ENCODE measurements around the gene LRP1B.
"Not testable (repeated sequence)": the region's sequence is repeated elsewhere in the genome, so short reads cannot be mapped to it uniquely, and the experiment has no call there.

The LRP1B gene

DNA sequence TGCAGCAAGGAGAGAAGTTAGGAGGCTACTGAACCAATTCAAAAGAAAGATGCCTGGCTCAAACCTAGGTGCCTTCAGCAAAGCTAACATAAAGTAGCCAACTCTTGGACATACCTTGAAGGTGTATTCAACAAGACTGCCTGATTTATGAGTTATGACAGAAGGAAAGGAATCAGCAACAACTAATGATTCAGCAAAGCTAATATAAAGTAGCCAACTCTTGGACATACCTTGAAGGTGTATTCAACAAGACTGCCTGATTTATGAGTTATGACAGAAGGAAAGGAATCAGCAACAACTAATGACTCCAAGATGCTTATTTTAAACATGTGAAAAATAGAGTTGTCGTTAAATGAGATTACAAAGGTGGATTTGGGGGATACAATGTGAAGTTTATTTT lies 1786.5 kb downstream of the LRP1B start:
- DNase-seq (ENCODE audit: low read depth) = not testable (repeated sequence)

DNA sequence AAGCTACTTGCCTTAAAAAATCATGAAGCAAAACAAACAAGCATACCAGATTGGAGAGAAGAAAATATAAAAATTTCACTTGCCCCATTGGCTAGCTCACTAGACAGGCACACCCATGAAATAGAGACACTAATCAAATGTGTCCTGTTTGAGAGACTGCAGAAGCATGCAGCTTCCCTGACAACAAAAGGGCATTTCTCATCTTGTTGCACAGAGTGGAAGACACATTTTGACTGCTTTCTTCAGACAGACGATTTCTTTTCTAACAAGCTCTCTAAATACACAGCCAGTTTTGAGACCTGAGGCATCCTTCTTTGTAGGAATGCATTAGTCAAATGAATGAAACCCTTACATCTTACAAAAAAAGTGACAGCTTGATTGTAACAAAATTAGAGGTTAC lies 1792.0 kb downstream of the LRP1B start:
- no peak for DNase-seq (ENCODE audit: low read depth)

DNA sequence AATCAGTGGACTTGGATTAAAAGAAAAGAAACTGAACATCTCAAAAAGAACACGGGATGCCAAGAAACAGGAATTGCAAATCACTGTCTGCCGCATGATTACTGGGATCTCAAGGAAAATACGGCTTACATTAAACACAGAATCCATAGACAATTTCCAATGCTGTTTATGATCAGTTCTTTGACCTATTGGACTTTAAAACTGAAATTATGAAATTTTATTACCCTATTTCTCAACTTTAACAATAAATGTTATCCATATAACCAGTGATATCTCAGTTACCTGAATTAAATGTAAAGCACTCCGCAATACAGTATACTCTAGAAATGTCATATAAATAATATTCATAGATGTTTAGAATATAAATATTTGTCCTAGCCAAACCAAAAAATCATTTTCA lies 1793.8 kb downstream of the LRP1B start:
- no peak for DNase-seq (ENCODE audit: low read depth)

DNA sequence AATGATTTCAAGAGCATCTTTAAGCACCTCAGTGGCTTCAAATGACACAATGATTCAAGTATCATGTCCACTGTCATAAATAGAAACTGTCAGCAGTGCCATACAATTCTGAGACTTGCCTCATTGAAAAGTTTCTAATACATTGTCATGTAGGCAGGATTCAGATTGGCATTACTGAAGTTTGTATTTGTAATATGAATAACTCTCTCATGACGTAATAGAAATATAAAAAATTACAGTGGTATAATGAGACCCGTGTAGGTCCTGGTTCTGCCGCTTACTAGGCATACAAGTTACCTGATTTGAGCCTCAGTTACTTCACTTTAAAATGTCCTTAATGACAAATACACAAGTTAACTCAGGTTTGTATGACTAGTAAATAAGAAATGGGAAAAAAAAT lies 1814.5 kb downstream of the LRP1B start:
- no peak for DNase-seq (ENCODE audit: low read depth)

DNA sequence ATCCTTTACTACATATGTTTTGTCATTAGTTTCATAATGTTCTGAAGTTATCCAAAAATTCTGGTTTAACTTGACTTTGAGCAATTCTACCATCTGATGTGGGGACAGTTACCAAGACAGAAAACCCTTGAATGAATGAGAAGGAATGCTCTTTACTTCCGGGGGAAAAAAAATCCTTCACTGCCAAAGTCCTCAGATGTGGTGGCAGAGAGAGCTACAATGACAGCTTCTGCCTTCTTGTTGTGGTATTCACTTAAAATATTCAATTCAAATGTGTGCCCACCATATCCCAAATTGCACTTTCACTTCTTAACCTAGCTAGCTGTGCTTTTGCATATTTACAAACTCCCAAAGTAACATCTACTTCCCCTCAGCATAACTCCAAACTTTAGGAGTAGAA lies 1818.9 kb downstream of the LRP1B start:
- DNase-seq (ENCODE audit: low read depth) = no peak

DNA sequence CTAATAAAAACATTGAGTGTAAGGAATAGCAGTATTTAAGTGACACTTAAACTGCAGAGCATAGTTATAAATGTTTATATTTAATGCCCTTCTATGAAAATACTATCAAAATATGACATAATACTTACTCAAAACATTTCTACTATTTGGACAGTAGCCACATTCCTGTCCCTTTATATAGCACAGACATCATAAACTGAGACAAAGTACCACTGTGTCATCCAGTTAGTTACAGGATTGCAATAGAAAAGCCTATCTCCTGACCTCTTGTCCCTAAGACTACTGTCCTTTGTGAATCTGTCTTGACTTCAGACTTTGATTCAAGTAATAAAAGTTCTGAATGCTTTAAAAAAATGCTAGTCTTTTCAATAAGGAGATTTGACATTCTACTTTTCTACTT lies 1822.1 kb downstream of the LRP1B start:
- no peak for DNase-seq (ENCODE audit: low read depth)

DNA sequence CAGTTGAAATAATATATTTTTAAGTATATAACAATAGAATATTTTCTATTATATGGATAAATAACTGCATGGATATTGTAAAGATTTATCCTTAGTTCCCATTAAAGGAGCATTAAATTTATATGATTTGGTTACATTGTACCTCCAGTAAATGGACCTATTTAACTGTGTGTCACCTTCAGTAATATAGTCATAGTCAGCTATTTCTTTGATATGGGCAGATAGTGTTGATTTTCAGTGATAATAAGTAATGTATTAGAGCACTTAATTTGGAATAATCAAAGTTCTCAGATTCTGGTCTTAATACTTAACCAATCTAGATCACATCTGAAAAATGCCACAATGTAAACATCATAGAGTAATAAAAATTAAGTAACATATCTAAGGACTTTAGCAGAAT lies 1823.3 kb downstream of the LRP1B start:
- no peak for DNase-seq (ENCODE audit: low read depth)

DNA sequence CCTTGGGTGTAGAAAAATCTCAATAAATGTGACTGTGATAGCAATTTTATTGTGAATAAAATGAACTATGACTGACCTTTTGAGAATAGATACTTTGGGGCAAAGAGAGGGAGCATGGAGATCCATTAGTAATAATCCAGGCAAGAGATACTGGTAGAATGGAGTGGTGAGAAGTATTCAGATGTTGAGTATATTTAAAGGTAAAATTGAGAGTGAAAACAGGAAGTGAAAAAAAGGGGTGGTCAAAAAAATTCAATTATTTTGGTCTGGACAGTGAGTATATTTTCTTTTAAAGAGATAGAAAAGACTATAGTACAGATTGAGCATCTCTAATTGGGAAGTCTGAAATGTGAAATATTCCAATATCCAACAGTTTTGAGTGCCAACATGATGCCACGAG lies 1835.0 kb downstream of the LRP1B start:
- no peak for DNase-seq (ENCODE audit: low read depth)

DNA sequence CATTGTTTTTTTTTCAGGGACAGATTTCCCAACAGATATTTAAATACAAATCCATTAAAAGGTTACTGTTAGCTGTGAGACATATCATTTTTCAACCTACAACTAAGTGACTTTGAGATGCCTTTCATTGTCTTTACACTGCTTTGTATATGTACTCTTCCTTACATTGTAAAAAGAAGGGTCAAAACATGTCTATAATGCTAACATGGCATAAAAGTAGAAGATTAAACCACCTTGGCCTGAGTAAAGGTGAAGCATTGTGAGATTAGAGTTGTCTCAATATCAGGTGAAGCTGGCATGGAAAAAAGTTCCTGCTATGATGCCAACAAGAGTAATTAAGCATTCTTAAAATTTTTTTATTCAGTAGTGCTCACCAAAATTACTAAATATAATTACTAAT lies 1842.1 kb downstream of the LRP1B start:
- DNase-seq (ENCODE audit: low read depth) = no peak

DNA sequence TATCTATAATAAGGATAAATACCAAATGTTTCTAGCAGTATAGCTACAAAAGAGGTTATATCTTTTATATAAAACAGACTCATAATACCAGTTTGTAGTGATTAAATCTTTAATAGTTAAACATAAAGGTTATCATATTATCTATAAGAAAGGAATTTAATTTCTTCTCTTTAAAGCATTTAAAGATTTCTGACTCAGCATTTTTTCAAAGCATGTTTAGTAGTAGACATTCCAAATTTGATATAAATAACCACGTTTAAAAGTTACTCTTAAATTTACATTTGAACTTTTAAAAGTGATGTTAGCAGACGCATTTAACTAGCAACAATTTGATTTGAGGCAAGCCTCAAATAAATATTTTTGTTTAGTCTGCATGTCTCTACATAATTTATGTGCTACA lies 1842.6 kb downstream of the LRP1B start:
- DNase-seq (ENCODE audit: low read depth) = no peak

DNA sequence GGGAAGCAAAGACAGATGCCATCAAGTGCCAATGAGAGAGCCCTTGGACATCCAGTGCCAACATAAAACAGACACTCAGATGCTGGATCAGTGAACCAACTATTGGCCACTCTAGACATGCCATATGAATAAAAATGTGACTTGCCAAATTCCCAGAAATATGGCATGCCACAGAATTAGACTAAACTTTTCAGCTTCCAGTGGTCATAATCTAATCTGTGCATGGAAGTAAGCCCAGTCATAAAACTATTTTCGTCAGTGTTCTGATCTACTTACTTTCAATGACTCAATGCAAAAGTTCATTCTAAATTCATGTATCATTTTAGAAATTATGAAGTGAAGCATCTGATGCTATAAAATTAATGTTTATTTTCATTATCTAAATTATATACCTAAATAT lies 1844.4 kb downstream of the LRP1B start:
- DNase-seq (ENCODE audit: low read depth) = no peak

DNA sequence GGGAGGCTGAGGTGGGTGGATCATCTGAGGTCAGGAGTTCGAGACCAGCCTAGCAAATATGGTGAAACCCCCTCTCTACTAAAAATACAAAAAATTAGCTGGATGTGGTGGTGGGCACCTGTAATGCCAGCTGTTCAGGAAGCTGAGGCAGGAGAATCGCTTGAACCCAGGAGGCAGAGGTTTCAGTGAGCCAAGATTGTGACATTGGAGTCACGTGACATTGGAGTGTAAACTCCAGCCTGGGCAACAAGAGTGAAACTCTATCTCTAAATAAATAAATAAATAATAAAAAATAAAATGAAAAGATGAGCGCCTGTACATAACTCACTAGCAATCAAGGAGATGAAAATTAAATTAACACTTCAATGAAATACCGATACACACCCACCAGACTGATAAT lies 1853.5 kb downstream of the LRP1B start:
- not testable (repeated sequence) for DNase-seq (ENCODE audit: low read depth)

DNA sequence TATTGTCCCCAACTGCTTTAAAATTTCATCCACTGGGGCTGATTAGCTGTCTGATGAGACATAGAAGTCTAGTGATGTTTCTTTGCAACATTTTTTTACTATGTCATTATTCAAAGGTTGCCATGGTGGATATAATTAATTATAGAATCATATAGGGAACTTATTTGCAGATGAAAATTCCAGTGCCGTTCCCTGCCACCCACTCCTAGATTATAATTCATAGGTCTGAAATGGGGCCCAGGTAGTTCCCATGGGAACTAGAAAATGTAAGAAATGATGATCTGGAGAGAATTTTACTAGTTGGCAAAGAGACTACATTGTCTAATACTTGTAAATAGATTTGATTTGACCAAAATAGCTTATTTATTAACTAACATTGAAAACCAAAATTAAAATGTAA lies 1854.2 kb downstream of the LRP1B start:
- no peak for DNase-seq (ENCODE audit: low read depth)

DNA sequence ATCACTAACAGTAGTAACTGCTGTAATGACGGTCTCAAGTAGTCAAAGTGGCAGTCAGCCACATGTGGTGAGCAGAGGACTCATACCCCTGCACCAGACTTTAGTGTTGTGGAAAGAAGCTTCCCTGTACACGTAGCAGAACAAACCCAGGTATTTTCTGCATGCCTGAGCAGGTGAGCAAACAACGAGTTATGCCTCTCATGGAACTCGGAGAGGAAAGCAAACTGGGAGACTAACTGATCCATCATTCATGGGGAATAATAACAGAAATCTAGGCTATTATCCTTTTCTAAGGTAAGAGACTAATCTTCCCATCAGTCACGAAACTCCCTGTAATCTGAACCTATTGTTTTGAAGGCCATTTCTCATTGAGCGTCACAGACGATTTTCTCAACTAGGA lies 1855.4 kb downstream of the LRP1B start:
- no peak for DNase-seq (ENCODE audit: low read depth)

DNA sequence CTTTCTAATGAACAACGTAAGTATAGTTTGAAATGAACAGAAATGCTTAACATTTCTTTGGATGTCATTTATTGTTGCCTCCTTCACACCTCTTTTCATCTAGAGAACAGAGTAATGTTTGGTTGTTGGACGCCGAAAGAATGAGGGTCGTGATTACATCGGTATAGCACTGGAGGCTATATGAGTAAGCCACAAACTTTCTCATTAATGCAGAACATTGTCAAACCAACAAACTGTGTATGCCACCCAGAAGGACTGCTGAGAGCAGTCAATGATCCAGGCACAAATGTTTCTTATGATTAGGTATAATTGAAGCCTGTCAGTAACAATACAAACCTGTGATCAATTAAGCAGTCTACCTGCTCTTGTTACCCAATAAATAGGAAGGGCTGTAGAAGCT lies 1855.9 kb downstream of the LRP1B start:
- DNase-seq (ENCODE audit: low read depth) = no peak

DNA sequence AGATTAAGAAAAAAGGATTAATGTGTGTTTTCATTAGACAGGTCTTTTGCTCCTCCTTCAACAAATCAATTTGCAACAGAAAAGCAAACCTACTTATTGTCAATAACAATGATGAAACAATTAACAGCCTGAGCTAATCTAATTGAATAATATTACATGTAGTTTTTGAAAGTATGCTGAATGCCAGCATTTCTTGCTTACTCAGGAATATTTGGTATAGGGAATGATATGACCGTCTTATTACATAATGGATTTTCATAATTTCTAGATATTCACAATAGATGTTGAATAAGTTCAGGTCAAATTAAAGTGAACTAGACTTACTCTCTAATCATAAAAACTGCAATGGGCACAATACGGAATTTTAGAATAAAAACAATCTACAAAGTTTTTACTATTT lies 1856.9 kb downstream of the LRP1B start:
- no peak for DNase-seq (ENCODE audit: low read depth)

DNA sequence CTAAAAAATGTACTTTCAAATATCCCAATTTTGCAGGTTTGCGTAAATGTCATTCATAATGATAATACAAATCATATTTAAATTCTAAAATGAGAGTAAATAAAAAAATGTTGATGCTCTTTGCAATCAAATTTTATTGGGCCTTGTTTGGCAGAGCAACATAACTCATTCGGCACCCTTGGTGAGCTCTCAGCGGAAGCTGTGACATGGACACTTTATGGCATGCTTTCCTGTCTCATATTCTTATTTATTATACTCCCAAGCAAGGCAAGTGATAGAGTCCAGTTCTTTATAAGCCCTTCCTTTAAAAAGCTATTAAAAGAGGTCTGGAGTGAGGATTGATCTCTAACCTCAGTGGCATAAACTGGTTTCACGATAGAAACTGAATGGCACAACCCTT lies 1857.4 kb downstream of the LRP1B start:
- DNase-seq (ENCODE audit: low read depth) = no peak

DNA sequence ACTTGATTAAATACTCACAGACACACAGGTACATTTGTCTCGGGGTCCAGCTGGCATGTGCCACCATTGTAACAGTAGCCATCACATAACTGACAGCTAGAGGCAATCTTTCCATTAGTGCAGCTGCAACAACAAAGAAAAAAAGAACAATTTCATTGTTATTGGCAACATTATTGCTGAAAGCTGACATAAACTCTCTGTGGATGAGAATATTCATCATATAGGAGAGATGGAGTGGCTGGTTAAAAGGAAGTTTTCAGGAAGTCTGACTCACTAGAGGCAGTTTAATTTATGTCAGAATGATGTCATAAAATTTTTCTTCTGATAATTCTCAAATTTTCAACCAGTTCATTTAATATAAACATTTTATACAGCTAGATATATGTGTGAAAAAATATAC lies 1860.6 kb downstream of the LRP1B start:
- DNase-seq (ENCODE audit: low read depth) = no peak

DNA sequence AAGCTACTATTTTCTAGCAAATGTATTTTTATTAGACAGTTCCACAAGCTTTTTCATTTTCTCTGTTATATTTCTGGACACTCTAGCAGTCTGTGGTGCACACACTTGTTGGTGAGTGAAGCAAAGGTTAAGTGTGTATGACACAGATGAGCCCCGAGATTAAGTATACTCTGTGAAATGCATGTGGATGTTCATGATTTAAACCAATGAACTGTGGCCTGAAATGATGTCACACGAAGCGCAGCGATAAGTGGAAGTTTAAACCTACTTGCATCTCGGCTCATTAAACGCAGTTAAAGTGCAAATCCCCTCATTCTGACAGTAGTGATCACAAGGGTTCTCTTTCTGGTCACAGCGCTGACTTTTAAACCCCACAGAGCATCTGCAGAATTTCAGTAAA lies 1861.8 kb downstream of the LRP1B start:
- no peak for DNase-seq (ENCODE audit: low read depth)

DNA sequence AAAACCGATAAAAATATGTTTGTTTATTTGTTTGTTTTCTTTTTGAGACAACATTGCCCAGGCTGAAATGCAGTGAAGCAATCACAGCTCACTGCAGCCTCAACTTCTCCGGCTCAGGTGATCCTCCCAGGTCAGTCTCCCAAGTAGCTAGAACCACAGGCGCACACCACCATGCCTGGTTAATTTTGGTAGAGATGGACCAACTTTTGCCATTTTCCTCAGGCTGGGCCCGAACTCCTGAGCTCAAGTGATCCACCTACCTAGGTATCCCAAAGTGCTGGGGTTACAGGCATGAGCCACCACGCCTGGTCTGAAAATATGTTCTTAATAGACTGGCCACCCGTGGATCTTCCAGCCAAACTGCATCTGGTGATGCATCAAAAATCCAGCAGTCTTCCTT lies 1867.9 kb downstream of the LRP1B start:
- no peak for DNase-seq (ENCODE audit: low read depth)

DNA sequence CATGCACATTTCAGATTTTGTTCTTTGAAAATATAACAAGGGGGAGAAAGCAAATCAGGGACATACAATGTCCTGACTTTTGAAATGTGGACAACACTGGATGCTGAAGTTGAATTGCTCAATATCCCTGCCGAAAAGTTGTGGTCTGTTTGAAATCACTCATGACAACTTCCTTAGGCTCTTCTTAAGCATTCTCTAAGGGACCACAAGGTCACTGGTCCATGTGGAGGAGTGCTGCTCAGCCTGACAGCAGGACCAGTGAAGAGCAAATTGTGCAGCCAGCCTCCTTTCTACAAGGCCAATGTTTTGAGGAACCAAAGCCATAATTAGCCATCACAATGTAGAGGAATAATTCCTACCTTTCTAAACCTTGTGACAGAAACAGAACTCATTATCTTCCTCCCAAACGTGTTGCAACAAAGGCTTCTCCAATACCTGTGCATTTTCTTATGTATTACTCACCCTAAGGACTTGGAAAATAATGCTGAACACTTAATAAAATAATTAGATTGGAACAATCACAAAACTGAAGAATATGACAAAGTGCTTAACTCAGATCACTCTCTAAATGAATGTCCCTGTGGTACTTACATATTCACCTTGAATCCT lies 1873.0 kb downstream of the LRP1B start:
- DNase-seq (ENCODE audit: low read depth) = no peak

DNA sequence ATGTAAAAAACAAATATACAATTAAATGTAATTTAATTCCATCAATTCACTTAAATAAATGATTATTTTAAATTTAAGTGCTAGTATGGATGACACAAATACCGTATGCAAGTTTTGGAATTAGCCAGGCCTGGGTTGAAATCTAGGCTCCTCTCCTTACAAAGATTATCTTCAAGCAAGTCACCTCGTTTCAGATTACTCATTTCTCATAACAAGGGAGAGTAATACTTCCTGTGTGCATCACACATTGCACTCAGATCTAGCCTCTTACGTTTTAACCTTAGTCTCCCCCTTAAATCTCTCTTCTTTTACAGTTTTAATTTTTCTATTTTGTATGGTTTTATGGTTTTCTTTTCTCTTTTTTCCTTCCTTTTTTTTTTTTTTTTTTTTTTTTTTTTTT lies 1874.7 kb downstream of the LRP1B start:
- no peak for DNase-seq (ENCODE audit: low read depth)

DNA sequence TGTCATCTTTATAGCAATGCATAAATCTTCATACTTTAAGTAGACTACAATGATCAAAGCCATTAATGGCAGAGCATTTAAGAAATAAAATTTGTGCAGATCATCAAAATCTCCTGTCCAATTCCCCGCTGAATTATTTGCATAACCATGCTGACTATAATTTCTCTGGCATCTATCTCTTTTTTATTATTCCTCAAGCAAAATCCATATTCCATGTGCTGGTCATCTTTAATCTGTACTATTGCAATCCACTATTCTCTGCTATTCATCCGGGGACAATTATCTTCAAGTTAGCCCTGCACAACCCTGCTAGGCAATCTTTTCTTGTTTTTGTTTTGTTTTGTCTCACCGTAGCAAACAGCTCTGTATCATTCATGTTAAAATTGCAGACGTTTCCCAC lies 1881.0 kb downstream of the LRP1B start:
- no peak for DNase-seq (ENCODE audit: low read depth)

DNA sequence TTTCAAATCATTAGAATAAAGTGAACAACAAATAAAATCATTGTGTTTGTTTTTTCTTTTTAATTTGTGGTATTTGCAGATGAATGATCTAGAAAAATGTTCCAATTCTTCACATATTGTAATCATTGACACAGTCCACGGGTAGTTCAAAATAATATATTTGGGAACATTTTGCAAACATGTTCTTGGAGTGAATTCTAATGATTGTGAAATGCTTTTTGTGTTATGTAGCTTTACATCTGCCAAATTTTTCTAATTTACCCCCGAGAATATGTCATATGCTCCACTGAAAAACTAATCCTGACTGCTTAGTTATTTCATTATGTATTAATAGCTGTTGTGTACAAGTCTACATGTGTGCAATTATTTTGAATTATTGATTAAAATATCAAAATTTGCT lies 1882.2 kb downstream of the LRP1B start:
- peak; percentile 27 for DNase-seq (ENCODE audit: low read depth)

All from fibroblast of the conjunctiva (primary cell).